C4-2B (cell line): ENCODE measurements around the gene PPEF2.

ENCODE experiments used
- ZFX ChIP-seq: fragments of 450-650 bp; IDR thresholded peaks from 2 replicates; pipeline ENCODE4 v1.6.1; 2017
- TF ChIP-seq, protein P1 (sequence below): fragments of 450-650 bp; conservative IDR thresholded peaks from 2 replicates; pipeline ENCODE4 v1.5.1; 2017; ENCODE audit warnings: mild to moderate bottlenecking

DNA sequence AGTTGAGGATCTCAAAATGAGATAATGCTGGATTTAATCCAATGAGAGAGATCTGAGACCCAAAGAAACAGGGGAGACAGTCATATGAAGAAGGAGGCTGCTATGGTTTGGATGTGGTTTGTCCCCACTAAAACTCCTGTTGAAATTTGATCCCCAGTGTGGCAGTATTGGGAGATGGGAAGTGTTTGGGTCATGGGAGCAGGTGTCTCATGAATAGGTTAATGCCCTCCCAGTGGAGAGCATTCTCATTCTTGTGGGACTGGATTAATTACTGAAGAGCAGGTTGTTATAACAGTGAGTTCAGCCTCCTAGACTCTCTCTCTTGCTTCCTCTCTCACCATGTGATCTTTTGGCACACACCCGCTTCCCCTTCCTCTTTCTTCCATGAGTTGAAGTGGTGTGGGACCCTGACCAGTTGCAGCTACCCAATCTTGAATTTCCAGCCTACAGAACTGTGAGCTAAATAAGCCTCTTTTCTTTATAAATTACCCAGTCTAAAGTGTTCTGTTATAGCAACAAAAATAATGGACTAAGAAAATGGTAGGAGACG, 70.3 kb downstream of the PPEF2 start:
- TF ChIP-seq, protein P1, sequence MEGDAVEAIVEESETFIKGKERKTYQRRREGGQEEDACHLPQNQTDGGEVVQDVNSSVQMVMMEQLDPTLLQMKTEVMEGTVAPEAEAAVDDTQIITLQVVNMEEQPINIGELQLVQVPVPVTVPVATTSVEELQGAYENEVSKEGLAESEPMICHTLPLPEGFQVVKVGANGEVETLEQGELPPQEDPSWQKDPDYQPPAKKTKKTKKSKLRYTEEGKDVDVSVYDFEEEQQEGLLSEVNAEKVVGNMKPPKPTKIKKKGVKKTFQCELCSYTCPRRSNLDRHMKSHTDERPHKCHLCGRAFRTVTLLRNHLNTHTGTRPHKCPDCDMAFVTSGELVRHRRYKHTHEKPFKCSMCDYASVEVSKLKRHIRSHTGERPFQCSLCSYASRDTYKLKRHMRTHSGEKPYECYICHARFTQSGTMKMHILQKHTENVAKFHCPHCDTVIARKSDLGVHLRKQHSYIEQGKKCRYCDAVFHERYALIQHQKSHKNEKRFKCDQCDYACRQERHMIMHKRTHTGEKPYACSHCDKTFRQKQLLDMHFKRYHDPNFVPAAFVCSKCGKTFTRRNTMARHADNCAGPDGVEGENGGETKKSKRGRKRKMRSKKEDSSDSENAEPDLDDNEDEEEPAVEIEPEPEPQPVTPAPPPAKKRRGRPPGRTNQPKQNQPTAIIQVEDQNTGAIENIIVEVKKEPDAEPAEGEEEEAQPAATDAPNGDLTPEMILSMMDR: no peak
- TF ChIP-seq ZFX: no peak
